Body of pancreas (tissue), 4 donors: Measurements from ENCODE around the gene ANTXR1. TPM values are rescaled to one million over a fixed set of nuclear protein-coding genes. Genes with fewer than 3 reads are reported as not detected.
A peak's percentile ranks its signal among the peaks of the same experiment; 100 is the strongest.

Source experiments
- ATAC-seq: fragments of 150-250 bp; one replicate; pipeline ENCODE4 v1.9.1; 2016
- DNase-seq, 4 donors: peaks; one replicate each; pipeline ENCODE4 v3.0.0-alpha.2; 2019
- H3K27ac ChIP-seq, 4 donors: fragments of 200-600 bp; sonication (generic); 1 replicate in 3 of 4; 2 replicates in 1 of 4; pipeline versions ENCODE4 v1.5.1 to v1.6.1; 2016 to 2019; ENCODE audit warnings: mild to moderate bottlenecking in 1 of 4, mixed read lengths in 1 of 4, moderate library complexity in 1 of 4
- H3K27me3 ChIP-seq, 2 donors: fragments of 200-600 bp; sonication (generic); one replicate each; pipeline ENCODE4 v1.6.0; 2016; ENCODE audit warnings: mild to moderate bottlenecking in 1 of 2
- H3K36me3 ChIP-seq, 2 donors: fragments of 200-600 bp; sonication (generic); replicated peaks in 1 of 2; 2 replicates each; pipeline ENCODE4 v1.5.1; 2016; ENCODE audit warnings: low read depth in 2 of 2; ENCODE audit not compliant: insufficient read depth in 1 of 2
- H3K4me1 ChIP-seq: fragments of 200-600 bp; sonication (generic); one replicate; pipeline ENCODE4 v1.6.0; 2016
- H3K4me3 ChIP-seq, 2 donors: fragments of 200-600 bp; sonication (generic); 1 replicate in 1 of 2; 2 replicates in 1 of 2; pipeline ENCODE4 v1.5.1; 2016 to 2019
- H3K9me3 ChIP-seq, 3 donors: fragments of 200-600 bp; sonication (generic); 1 replicate in 2 of 3; 2 replicates in 1 of 3; pipeline ENCODE4 v1.5.1; 2016
- CTCF ChIP-seq, 7 experiments: fragments of 450-650 bp in 4 of 7; fragments of 200-600 bp in 3 of 7; sonication (generic) in 3 of 7; IDR thresholded peaks; one replicate each; pipeline ENCODE4 v1.5.1; 2016 to 2019; ENCODE audit warnings: antibody characterized with exemption in 7 of 7
- POLR2A ChIP-seq, 3 donors: fragments of 450-650 bp; IDR thresholded peaks; one replicate each; pipeline ENCODE4 v1.6.1; 2016; ENCODE audit warnings: antibody characterized with exemption in 3 of 3, mild to moderate bottlenecking in 2 of 3
- WGBS, 2 donors: methylation state at CpG; one replicate each; pipeline ENCODE4 v1.1.5; 2017; 5-methylcytosine and 5-hydroxymethylcytosine counted together
- intact Hi-C: fragments of 100-400 bp; cut with DNase I; formaldehyde crosslinking; loops from one replicate; pipeline ENCODE4 v1.15.1; 2023
- total RNA-seq, 2 donors: library from RNA; depleted of rRNA; stranded (reverse); fragments of >200 nt; gene quantifications; one replicate each; pipeline ENCODE4 v1.1.0, GENCODE V29; 2016

The ANTXR1 gene
- total RNA-seq, 2 donors from 2014 or later: 9.3 to 11.2 TPM

DNA sequence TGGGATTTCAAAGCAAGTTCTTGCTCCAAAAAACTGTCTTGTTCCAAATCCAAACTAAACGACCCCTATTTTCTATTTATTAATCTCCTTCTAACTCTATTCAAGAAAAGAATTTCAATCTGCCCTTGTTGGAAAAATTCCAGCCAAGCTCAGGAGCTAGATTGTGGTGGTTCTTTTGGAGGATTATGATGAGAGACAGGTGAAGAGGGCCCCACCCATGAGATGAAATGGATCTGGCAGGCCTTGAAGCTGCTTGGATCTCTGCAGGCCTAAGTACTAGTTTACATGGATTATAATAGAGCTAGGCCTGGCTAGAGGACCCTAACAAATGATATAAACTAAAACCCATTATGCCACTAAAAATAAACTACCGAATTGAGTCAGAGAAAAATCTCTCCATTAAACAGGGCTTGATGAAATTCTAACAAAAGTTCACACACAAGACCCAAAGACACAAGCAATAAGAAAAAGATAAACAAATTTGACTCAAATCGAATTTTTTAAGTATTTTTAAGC lies 272.5 kb downstream of the ANTXR1 start:
- no peaks in the 10 kb centered on the region for H3K4me1 ChIP-seq
- intact Hi-C loops: no loop called here
- no peak for DNase-seq
- no peak for TF ChIP-seq CTCF (IDR thresholded peaks at IDR 0.05)
- no peak for TF ChIP-seq POLR2A (IDR thresholded peaks at IDR 0.05)
- H3K9me3 ChIP-seq: no peaks in the 10 kb centered on the region
- WGBS, 2 donors: 54 to 56% methylated on average over 3 of the region's 3 CpGs
- no peaks in the 10 kb centered on the region for H3K36me3 ChIP-seq
- no peak overlapping the region for H3K27ac ChIP-seq
- no peaks in the 10 kb centered on the region for H3K27me3 ChIP-seq
- ATAC-seq: no peak
- no peak overlapping the region for H3K4me3 ChIP-seq

- no peak overlapping the region for H3K27ac ChIP-seq
- no peaks in the 10 kb centered on the region for H3K27me3 ChIP-seq
- TF ChIP-seq POLR2A (IDR thresholded peaks at IDR 0.05): no peak
- WGBS, 2 donors: 85 to 87% methylated on average over 5 of the region's 5 CpGs
- H3K4me1 ChIP-seq: peaks cover 6% of the 10 kb centered on the region
- DNase-seq (no peak), ATAC-seq (no peak)
- no peaks in the 10 kb centered on the region for H3K9me3 ChIP-seq
- no peak overlapping the region for H3K4me3 ChIP-seq
- intact Hi-C loops: no loop called here
- H3K36me3 ChIP-seq: no peaks in the 10 kb centered on the region
Measured at GRCh38 chr2:69287544-69287943, 274.6 kb downstream of the ANTXR1 start.

GRCh38 chr2:69288429-69288828 lies 275.4 kb downstream of the ANTXR1 start:
- DNase-seq (no peak), ATAC-seq (no peak)
- H3K4me3 ChIP-seq: no peak overlapping the region
- TF ChIP-seq CTCF (IDR thresholded peaks at IDR 0.05) (no peak), POLR2A (IDR thresholded peaks at IDR 0.05) (no peak)
- WGBS, 2 donors: 74 to 76% methylated on average over 1 of the region's 1 CpG
- H3K9me3 ChIP-seq: no peaks in the 10 kb centered on the region
- intact Hi-C loops: no loop called here
- no peaks in the 10 kb centered on the region for H3K36me3 ChIP-seq
- H3K27me3 ChIP-seq: no peaks in the 10 kb centered on the region
- H3K4me1 ChIP-seq: peaks cover 6% of the 10 kb centered on the region
- H3K27ac ChIP-seq: no peak overlapping the region

DNA sequence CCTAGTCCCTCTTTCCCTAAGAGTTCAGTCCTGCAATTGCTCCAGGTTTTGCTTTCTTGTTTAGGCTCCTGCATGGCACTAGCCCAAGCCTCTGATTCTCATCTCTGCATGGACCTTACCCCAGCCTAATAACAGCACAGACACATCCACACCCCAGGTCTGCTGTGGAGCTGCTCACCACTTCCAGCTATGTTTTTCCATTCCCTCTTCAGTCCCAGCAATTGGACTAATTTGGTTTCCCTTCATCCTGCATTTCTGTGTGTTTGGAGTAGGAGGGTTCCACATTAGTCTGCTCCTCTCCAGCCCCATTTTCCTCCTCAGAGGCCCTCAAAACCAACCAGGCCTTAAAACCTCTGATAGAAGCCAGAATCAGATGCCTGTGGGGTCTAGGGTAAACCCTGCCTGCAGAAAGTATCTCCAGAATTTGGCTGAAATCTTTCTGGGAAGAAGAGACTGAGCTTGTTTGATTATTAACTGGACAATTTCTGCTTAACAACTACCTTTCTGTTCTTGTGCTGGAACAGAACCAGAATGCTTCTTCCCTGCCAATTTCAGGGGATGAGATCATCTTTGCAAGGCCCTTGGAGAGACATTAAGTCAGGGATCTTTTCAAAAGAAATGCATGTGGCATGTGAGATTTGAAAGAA lies 278.1 kb downstream of the ANTXR1 start:
- H3K4me3 ChIP-seq: no peak overlapping the region
- no peaks in the 10 kb centered on the region for H3K9me3 ChIP-seq
- no peaks in the 10 kb centered on the region for H3K36me3 ChIP-seq
- TF ChIP-seq CTCF (IDR thresholded peaks at IDR 0.05) (no peak), POLR2A (IDR thresholded peaks at IDR 0.05) (no peak)
- ATAC-seq: peak; percentile 65
- DNase-seq: peak in 1 of 4 donors; percentile 42
- no peaks in the 10 kb centered on the region for H3K27me3 ChIP-seq
- peak overlapping the region in 2 of 4 donors; percentile 22 to 58 for H3K27ac ChIP-seq
- peaks cover 6% of the 10 kb centered on the region for H3K4me1 ChIP-seq
- intact Hi-C loops: no loop called here

GRCh38 chr2:69291721-69292120 lies 278.7 kb downstream of the ANTXR1 start:
- TF ChIP-seq CTCF (IDR thresholded peaks at IDR 0.05): no peak
- TF ChIP-seq POLR2A (IDR thresholded peaks at IDR 0.05): no peak
- ATAC-seq (no peak), DNase-seq (no peak)
- Histone ChIP-seq H3K27ac (peak overlapping the region in 2 of 4 donors; percentile 22 to 58), H3K4me1 (peaks cover 6% of the 10 kb centered on the region), H3K9me3 (no peaks in the 10 kb centered on the region), H3K36me3 (no peaks in the 10 kb centered on the region), H3K27me3 (no peaks in the 10 kb centered on the region), H3K4me3 (no peak overlapping the region)
- intact Hi-C loops: no loop called here
- 84 to 85% methylated on average over 3 of the region's 3 CpGs for WGBS, 2 donors
